SU-DHL-6 (cell line): Measurements from ENCODE around the gene VSIG10L.

Experiments used
- CTCF ChIP-seq: fragments of 200-600 bp; sonication (generic); IDR thresholded peaks from one replicate; pipeline ENCODE4 v1.5.1; 2017; ENCODE audit warnings: antibody characterized with exemption, mild to moderate bottlenecking, low read length, moderate library complexity; ENCODE audit not compliant: insufficient read depth, poor library complexity, severe bottlenecking
- EZH2phosphoT487 ChIP-seq: fragments of 200-600 bp; sonication (generic), shearing (Covaris generic); conservative IDR thresholded peaks from 2 replicates; pipeline ENCODE4 v1.6.1; 2018; ENCODE audit warnings: mild to moderate bottlenecking, antibody characterized with exemption, low read length, moderate library complexity, mixed read lengths

DNA sequence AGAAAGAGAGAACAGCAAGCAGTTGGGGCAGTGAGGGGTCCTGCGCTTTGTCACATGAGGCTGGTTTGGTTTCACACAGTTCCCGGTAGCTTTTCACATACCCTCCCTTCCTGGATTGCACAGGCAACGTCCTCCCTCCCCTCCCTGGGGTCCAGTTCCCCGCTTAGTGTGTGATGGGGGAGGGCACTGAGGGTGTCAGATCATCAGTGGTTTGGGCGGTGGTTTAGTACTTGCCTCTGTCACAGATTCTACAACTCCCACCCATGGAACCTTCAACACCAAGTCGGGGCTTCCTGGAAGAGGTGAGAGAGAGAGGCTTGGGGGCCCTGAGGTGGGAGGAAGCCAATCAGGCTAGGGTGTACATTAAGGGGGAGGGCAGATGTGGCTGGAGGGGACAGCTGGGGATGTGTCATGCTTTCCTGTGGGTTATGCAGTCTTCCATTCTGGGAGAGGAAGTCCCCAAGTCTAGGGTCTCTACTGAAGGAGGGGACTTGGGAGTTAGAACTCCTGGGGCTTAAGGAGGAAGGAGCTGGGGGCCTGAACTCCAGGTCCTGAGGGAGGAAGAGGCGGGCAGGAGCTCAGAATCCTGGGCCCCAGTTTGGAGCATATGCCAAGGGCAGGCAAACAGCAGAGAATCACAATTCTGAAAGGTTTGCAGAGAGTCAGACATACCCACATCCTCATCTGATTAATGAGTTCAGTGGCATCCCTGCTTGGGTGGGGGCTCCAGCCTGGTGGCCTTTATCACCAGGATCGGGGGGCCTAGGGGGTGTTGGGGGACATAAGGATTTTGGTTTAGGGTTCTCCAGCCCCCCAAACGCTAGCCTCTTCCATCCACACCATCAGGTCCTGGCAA, 30.9 kb upstream of the VSIG10L start, which contains the start of gene NKG7:
- TF ChIP-seq CTCF, result no peak
- TF ChIP-seq EZH2phosphoT487, result no peak
